Uterus (tissue), 4 donors: ENCODE results near the gene IFIT3. TPM values are rescaled to one million over a fixed set of nuclear protein-coding genes. Genes with fewer than 3 reads are reported as not detected.
"Not testable (repeated sequence)": the region's sequence is repeated elsewhere in the genome, so short reads cannot be mapped to it uniquely, and the experiment has no call there.

Experiments used
- DNase-seq, 2 donors: peaks; one replicate each; pipeline ENCODE4 v3.0.0-alpha.2; 2019 to 2020
- H3K27ac ChIP-seq, 2 donors: fragments of 200-600 bp; sonication (generic); 1 replicate in 1 of 2; 2 replicates in 1 of 2; pipeline ENCODE4 v1.5.1; 2016 to 2018
- H3K27me3 ChIP-seq, 2 donors: fragments of 200-600 bp; sonication (generic); one replicate each; pipeline ENCODE4 v1.5.1; 2018 to 2019; ENCODE audit warnings: control low read depth in 1 of 2
- H3K36me3 ChIP-seq, 2 donors: fragments of 200-600 bp; sonication (generic); one replicate each; pipeline ENCODE4 v1.5.1; 2019; ENCODE audit warnings: control low read depth in 1 of 2
- H3K4me1 ChIP-seq, 2 donors: fragments of 200-600 bp; sonication (generic); one replicate each; pipeline ENCODE4 v1.5.1; 2018 to 2019; ENCODE audit warnings: control low read depth in 1 of 2
- H3K4me3 ChIP-seq, 2 donors: fragments of 200-600 bp; sonication (generic); 1 replicate in 1 of 2; 2 replicates in 1 of 2; pipeline ENCODE4 v1.5.1; 2018 to 2019; ENCODE audit warnings: mild to moderate bottlenecking in 1 of 2
- H3K9me3 ChIP-seq, 2 donors: fragments of 200-600 bp; sonication (generic); one replicate each; pipeline ENCODE4 v1.5.1; 2019; ENCODE audit warnings: control low read depth in 1 of 2
- POLR2A ChIP-seq, 2 donors: fragments of 450-650 bp; IDR thresholded peaks; one replicate each; pipeline ENCODE4 v1.6.1; 2016; ENCODE audit warnings: antibody characterized with exemption in 2 of 2, mild to moderate bottlenecking in 1 of 2, moderate library complexity in 1 of 2
- intact Hi-C: fragments of 100-400 bp; cut with DNase I; formaldehyde crosslinking; loops from one replicate; pipeline ENCODE4 v1.15.1; 2023; ENCODE audit warnings: low total_unique reads
- total RNA-seq, 4 donors: library from RNA; depleted of rRNA in 3 of 4; stranded (reverse); fragments of >200 nt in 3 of 4; gene quantifications; one replicate each; pipeline versions ENCODE4 v1.1.0 to v1.2.4, GENCODE V29; 2014 to 2023
- TF ChIP-seq, protein P1 (sequence below), 4 experiments: fragments of 200-600 bp in 2 of 4; fragments of 450-650 bp in 2 of 4; sonication (generic) in 2 of 4; IDR thresholded peaks; one replicate each; pipeline ENCODE4 v1.5.1; 2016 to 2019; ENCODE audit warnings: antibody characterized with exemption in 4 of 4, mild to moderate bottlenecking in 2 of 4, moderate library complexity in 1 of 4
- donor health status: DM: yes; HTN: yes; CAD: no.

The IFIT3 gene
- total RNA-seq, 4 donors from 2014 or later: 6.9 to 25.3 (median 15.6) TPM

DNA sequence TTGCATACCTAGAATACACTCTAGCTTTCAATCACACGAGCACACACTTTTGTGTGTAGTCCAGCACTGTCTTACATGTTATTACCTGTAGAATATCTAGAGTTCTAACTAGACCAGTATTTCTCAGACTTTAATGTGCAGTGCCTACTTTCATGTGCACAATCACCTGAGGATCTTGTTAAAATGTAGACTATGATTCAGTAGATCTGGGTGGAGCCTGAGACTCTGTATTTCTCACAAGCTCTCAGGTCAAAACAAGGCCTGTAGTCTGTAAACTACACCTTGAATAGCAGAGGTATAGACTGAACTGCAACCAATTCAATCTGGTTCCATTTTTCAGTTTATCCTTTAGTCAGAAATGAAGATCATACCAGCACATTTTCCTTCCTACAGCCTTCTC is 14.8 kb upstream of the IFIT3 start:
- no peaks in the 10 kb centered on the region for H3K27me3 ChIP-seq
- intact Hi-C loops: no loop called here
- no peak overlapping the region for H3K27ac ChIP-seq
- H3K4me3 ChIP-seq: no peak overlapping the region
- H3K36me3 ChIP-seq: no peaks in the 10 kb centered on the region
- TF ChIP-seq, protein P1, sequence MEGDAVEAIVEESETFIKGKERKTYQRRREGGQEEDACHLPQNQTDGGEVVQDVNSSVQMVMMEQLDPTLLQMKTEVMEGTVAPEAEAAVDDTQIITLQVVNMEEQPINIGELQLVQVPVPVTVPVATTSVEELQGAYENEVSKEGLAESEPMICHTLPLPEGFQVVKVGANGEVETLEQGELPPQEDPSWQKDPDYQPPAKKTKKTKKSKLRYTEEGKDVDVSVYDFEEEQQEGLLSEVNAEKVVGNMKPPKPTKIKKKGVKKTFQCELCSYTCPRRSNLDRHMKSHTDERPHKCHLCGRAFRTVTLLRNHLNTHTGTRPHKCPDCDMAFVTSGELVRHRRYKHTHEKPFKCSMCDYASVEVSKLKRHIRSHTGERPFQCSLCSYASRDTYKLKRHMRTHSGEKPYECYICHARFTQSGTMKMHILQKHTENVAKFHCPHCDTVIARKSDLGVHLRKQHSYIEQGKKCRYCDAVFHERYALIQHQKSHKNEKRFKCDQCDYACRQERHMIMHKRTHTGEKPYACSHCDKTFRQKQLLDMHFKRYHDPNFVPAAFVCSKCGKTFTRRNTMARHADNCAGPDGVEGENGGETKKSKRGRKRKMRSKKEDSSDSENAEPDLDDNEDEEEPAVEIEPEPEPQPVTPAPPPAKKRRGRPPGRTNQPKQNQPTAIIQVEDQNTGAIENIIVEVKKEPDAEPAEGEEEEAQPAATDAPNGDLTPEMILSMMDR (IDR thresholded peaks at IDR 0.05): no peak
- TF ChIP-seq POLR2A (IDR thresholded peaks at IDR 0.05): no peak
- H3K9me3 ChIP-seq: no peaks in the 10 kb centered on the region
- no peak for DNase-seq
- H3K4me1 ChIP-seq: no peaks in the 10 kb centered on the region

DNA sequence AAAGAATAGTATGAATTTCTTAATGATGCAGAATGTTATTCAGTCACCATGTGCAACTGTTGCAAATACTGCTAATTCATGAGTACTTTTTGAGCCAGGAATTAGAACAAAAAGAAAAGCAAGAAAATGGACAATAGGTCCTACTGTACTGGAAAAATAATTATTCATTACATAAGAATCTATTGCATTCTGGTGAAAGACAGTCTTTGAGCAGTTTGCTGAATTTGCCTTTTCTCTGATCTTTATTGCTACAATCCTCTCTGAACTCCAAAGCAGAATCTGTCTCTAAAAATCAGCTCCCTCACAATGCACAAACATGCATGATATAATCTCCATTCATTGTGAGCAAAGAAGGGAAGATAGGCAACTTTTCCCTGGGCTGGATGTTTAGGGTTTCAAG is 13.1 kb upstream of the IFIT3 start:
- no peaks in the 10 kb centered on the region for H3K9me3 ChIP-seq
- no peaks in the 10 kb centered on the region for H3K36me3 ChIP-seq
- no peaks in the 10 kb centered on the region for H3K27me3 ChIP-seq
- no peaks in the 10 kb centered on the region for H3K4me1 ChIP-seq
- no peak for TF ChIP-seq POLR2A (IDR thresholded peaks at IDR 0.05)
- TF ChIP-seq, protein P1 (IDR thresholded peaks at IDR 0.05): no peak
- no peak for DNase-seq
- intact Hi-C loops: no loop called here
- H3K27ac ChIP-seq: no peak overlapping the region
- H3K4me3 ChIP-seq: no peak overlapping the region

DNA sequence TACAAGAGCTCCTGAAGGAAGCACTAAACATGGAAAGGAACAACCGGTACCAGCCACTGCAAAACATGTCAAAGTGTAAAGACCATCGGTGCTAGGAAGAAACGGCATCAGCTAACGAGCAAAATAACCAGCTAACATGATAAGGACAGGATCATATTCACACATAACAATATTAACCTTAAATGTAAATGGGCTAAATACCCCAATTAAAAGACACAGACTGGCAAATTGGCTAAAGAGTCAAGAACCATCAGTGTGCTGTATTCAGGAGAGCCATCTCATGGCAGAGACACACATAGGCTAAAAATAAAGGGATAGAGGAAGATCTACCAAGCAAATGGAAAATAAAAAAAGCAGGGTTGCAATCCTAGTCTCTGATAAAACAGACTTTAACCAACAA is 9.8 kb upstream of the IFIT3 start:
- not testable (repeated sequence) for DNase-seq, H3K27me3 ChIP-seq

DNA sequence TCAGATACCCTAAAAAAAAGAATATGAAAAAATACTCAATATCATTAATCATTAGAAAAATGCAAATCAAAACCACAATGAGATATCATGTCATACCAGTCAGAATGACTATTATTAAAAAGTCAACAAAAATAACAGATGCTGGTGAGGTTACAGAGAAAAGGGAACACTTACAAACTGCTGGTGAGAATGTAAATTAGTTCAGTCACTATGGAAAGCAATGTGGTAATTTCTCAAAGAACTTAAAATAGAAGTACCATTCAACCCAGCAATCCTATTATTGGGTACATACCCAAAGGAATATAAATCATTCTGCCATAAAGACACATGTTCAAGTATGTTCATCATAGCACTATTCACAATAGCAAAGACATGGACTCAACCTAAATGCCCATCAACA is 2.7 kb upstream of the IFIT3 start:
- H3K4me1 ChIP-seq, intact Hi-C loops, DNase-seq: not testable (repeated sequence)

More for the DNA sequence above, 9.8 kb upstream of the IFIT3 start:
- intact Hi-C loops, H3K36me3 ChIP-seq, H3K9me3 ChIP-seq, H3K4me3 ChIP-seq, H3K4me1 ChIP-seq, H3K27ac ChIP-seq: not testable (repeated sequence)

DNA sequence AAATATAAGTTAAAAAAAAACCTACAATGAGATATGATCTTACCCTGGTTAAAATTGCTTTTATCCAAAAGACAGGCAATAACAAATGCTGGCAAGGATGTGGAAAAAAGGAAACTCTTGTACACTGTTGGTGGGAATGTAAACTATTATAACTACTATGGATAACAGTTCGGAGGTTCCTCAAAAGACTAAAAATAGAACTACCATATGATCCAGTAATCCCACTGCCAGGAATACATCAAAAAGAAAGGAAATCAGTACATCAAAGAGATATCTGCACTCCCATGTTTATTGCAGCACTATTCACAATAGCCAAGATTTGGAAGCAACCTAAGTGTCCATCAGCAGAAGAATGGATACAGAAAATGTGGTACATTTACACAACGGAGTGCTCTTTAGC is 1.9 kb upstream of the IFIT3 start:
- H3K4me3 ChIP-seq, intact Hi-C loops, H3K4me1 ChIP-seq, H3K36me3 ChIP-seq, DNase-seq, H3K27me3 ChIP-seq, H3K9me3 ChIP-seq: not testable (repeated sequence)
- H3K27ac ChIP-seq: peak overlapping the region in 1 of 2 donors; percentile 94

More for the DNA sequence above, 2.7 kb upstream of the IFIT3 start:
- H3K36me3 ChIP-seq, H3K27me3 ChIP-seq, H3K9me3 ChIP-seq, H3K4me3 ChIP-seq, H3K27ac ChIP-seq: not testable (repeated sequence)

DNA sequence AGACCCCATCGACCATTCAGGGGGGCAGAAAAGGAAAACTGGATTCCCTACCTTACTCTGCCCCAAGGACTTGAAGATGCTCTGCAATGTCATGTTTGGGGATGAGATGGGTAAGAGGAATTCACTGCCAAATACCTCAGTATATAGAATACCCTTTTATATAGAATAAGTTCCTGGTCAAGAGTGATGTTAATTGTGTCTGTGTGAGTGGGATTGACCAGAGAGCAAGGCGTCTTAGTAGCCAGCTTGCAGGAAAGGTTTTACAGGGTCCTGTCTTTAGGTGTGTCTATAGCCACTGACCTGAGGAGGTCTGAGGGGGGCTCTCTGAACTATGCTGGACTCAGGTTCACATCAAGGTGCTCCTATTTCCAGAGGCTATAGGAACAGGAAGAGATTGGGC is 1.4 kb downstream of the IFIT3 start:
- Histone ChIP-seq H3K4me1 (peaks cover 6 to 8% of the 10 kb centered on the region in 2 donors), H3K36me3 (no peaks in the 10 kb centered on the region), H3K9me3 (no peaks in the 10 kb centered on the region), H3K27ac (peak overlapping the region; percentile 86 to 94), H3K4me3 (no peak overlapping the region), H3K27me3 (no peaks in the 10 kb centered on the region)
- intact Hi-C loops: no loop called here
- no peak for DNase-seq
- TF ChIP-seq, protein P1 (IDR thresholded peaks at IDR 0.05): no peak
- TF ChIP-seq POLR2A (IDR thresholded peaks at IDR 0.05): no peak

DNA sequence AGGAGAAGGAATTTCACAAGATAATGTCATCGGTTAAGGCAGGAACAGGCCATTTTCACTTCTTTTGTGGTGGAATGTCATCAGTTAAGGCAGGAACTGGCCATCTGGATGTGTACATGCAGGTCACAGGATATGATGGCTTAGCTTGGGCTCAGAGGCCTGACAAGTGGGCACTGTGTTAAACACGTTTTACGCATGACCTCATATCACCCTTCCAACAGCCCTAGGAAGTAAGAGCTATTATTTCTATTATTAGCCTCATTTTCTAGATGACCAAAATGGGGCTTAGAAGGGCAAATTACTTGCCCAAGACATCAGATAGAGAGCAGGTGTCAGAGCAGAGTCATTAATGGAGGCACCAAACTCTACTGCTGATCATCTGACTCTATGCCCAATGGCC is 2.2 kb downstream of the IFIT3 start:
- peak overlapping the region in 1 of 2 donors; percentile 94 for H3K27ac ChIP-seq
- H3K27me3 ChIP-seq, H3K36me3 ChIP-seq, intact Hi-C loops, H3K9me3 ChIP-seq, DNase-seq, H3K4me1 ChIP-seq, H3K4me3 ChIP-seq: not testable (repeated sequence)
